Activated CD8-positive, alpha-beta memory T cell treated with anti-CD3 and anti-CD28 coated beads for 36 hours (primary cell): Measurements from ENCODE around the gene GFPT1. TPM values are rescaled to one million over a fixed set of nuclear protein-coding genes. Genes with fewer than 3 reads are reported as not detected.

Source experiments
- CTCF ChIA-PET: fragments of 350-600 bp; sonication (Branson Sonifier 250); formaldehyde crosslinking; loops from one replicate; lab custom pipeline; 2021; ENCODE audit warnings: antibody characterized with exemption; lab: Charles Lee
- POLR2A ChIA-PET: fragments of 350-600 bp; sonication (Branson Sonifier 250); formaldehyde crosslinking; loops from one replicate; lab custom pipeline; 2021; ENCODE audit warnings: antibody characterized with exemption; lab: Charles Lee
- total RNA-seq, 2 experiments: library from RNA; stranded (reverse); gene quantifications; one replicate each; pipeline ENCODE4 v1.2.3, GENCODE V29; 2021

GFPT1 gene
- total RNA-seq, 2 experiments from 2014 or later = 35.8 to 39.0 TPM

GRCh38 chr2:69344305-69344704 is 42.7 kb downstream of the GFPT1 start:
- ChIA-PET POLR2A (no interaction called here), CTCF (interaction anchor here (1.1 to 1.3 kb wide), 2 partner anchors 36 to 261 kb away, joined by 4 read pairs; no protein-coding TSS in a partner anchor)

GRCh38 chr2:69340101-69340775 is 46.8 kb downstream of the GFPT1 start:
- POLR2A ChIA-PET = no interaction called here
- CTCF ChIA-PET = no interaction called here

- POLR2A ChIA-PET = no interaction called here
- CTCF ChIA-PET = no interaction called here
Measured at GRCh38 chr2:69335311-69335710, 51.7 kb downstream of the GFPT1 start.

- ChIA-PET CTCF (no interaction called here), POLR2A (no interaction called here)
Measured at GRCh38 chr2:69333352-69333751, 53.7 kb downstream of the GFPT1 start.

- CTCF ChIA-PET = no interaction called here
- POLR2A ChIA-PET = no interaction called here
Measured at GRCh38 chr2:69330781-69331180, 56.2 kb downstream of the GFPT1 start.

GRCh38 chr2:69322631-69323030 is 64.4 kb downstream of the GFPT1 start:
- ChIA-PET POLR2A (no interaction called here), CTCF (no interaction called here)

- ChIA-PET POLR2A (no interaction called here), CTCF (interaction anchor here (0.9 kb wide), 1 partner anchor 304 kb away, joined by 3 read pairs; the partner anchor contains the start of gene ANTXR1)
Measured at GRCh38 chr2:69316550-69316949, 70.5 kb downstream of the GFPT1 start.

- ChIA-PET CTCF (no interaction called here), POLR2A (no interaction called here)
Measured at GRCh38 chr2:69315160-69315761, 71.8 kb downstream of the GFPT1 start.

- CTCF ChIA-PET = no interaction called here
- POLR2A ChIA-PET = no interaction called here
Measured at GRCh38 chr2:69311024-69311416, 76.0 kb downstream of the GFPT1 start.

- ChIA-PET CTCF (no interaction called here), POLR2A (no interaction called here)
Measured at GRCh38 chr2:69310111-69311023, 76.7 kb downstream of the GFPT1 start.

- POLR2A ChIA-PET = no interaction called here
- CTCF ChIA-PET = interaction anchor here (1.6 kb wide), 1 partner anchor 11 kb away, joined by 5 read pairs; no protein-coding TSS in a partner anchor
Measured at GRCh38 chr2:69309351-69310110, 77.5 kb downstream of the GFPT1 start.

GRCh38 chr2:69308338-69308737 is 78.7 kb downstream of the GFPT1 start:
- ChIA-PET POLR2A (no interaction called here), CTCF (interaction anchor here (0.8 to 2.5 kb wide), 4 partner anchors 10 to 296 kb away, joined by 4 to 9 read pairs (median 4); no protein-coding TSS in a partner anchor)

- ChIA-PET CTCF (interaction anchor here (0.8 to 2.5 kb wide), 6 partner anchors 11 to 363 kb away, joined by 3 to 9 read pairs (median 4); no protein-coding TSS in a partner anchor), POLR2A (no interaction called here)
Measured at GRCh38 chr2:69307579-69308064, 79.4 kb downstream of the GFPT1 start.

GRCh38 chr2:69306822-69307578 is 80.0 kb downstream of the GFPT1 start:
- POLR2A ChIA-PET = no interaction called here
- CTCF ChIA-PET = interaction anchor here (0.9 to 2.5 kb wide), 7 partner anchors 11 to 362 kb away, joined by 3 to 9 read pairs (median 3); no protein-coding TSS in a partner anchor

- ChIA-PET CTCF (interaction anchor here (0.9 to 2.5 kb wide), 7 partner anchors 12 to 362 kb away, joined by 3 to 9 read pairs (median 3); no protein-coding TSS in a partner anchor), POLR2A (no interaction called here)
Measured at GRCh38 chr2:69306393-69306821, 80.6 kb downstream of the GFPT1 start.

- CTCF ChIA-PET = interaction anchor here (1.0 to 1.5 kb wide), 4 partner anchors 85 to 361 kb away, joined by 3 to 4 read pairs (median 3); no protein-coding TSS in a partner anchor
- POLR2A ChIA-PET = no interaction called here
Measured at GRCh38 chr2:69305712-69306392, 81.2 kb downstream of the GFPT1 start.

GRCh38 chr2:69305166-69305565 is 81.9 kb downstream of the GFPT1 start:
- CTCF ChIA-PET = no interaction called here
- POLR2A ChIA-PET = no interaction called here
